ENCODE results near the gene ITPR3. TPM values are rescaled to one million over a fixed set of nuclear protein-coding genes. Genes with fewer than 3 reads are reported as not detected.

The ITPR3 gene
- total RNA-seq, 3 donors from 2014 or later (not counting 1 experiment from before 2014, with no cell fraction given) = 45.5 to 66.7 (median 46.0) TPM

DNA sequence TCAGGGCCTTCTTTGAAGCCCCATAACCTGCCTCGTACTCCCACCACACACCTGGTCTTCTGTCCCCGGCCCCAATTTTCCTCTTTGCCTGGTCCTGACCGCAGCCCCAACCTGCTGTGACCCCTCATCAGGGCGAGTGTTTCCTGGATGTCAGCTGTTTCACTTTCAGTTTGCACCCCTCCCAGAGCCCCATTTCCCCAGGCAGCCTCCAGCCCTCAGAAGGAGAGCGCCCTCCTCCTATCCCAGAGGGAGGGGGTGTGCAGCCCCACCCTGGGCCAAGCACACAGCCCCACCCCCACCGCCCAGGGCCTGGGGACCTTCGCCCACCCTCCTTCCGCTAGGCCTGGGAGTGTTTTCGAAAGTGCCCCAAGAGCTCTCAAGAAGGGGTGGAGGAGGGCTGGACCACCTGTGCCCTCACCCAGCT, 42.5 kb upstream of the ITPR3 start:
- peak overlapping the region; percentile 92 for H3K4me3 Mint-ChIP-seq
- peak overlapping the region; percentile 81 for H3K27ac ChIP-seq (ENCODE audit: low read length)
- peaks cover 41% of the 10 kb centered on the region for H3K36me3 ChIP-seq (ENCODE audit: control insufficient read depth, insufficient read depth, low read length)
- H3K4me1 ChIP-seq (ENCODE audit: control insufficient read depth, insufficient read depth, low read length) = peaks cover 33% of the 10 kb centered on the region
- peak overlapping the region; percentile 91 to 99 for H3K27ac Mint-ChIP-seq
- no peaks in the 10 kb centered on the region for H3K9me3 ChIP-seq (ENCODE audit: control insufficient read depth, insufficient read depth, low read length)
- H3K4me3 ChIP-seq (ENCODE audit: low read length) = peak overlapping the region; percentile 85
- H3K27me3 ChIP-seq (ENCODE audit: control insufficient read depth, insufficient read depth, low read length) = no peaks in the 10 kb centered on the region
- intact Hi-C loops (cut with micrococcal nuclease) = loop anchor here (10.0 kb wide), 2 partner anchors 124 to 234 kb away; partner anchors contain the start of gene ZBTB9
- TF ChIP-seq, protein P1, sequence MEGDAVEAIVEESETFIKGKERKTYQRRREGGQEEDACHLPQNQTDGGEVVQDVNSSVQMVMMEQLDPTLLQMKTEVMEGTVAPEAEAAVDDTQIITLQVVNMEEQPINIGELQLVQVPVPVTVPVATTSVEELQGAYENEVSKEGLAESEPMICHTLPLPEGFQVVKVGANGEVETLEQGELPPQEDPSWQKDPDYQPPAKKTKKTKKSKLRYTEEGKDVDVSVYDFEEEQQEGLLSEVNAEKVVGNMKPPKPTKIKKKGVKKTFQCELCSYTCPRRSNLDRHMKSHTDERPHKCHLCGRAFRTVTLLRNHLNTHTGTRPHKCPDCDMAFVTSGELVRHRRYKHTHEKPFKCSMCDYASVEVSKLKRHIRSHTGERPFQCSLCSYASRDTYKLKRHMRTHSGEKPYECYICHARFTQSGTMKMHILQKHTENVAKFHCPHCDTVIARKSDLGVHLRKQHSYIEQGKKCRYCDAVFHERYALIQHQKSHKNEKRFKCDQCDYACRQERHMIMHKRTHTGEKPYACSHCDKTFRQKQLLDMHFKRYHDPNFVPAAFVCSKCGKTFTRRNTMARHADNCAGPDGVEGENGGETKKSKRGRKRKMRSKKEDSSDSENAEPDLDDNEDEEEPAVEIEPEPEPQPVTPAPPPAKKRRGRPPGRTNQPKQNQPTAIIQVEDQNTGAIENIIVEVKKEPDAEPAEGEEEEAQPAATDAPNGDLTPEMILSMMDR (IDR thresholded peaks at IDR 0.05) = no peak
- DNase-seq (peak; percentile 42 to 80), ATAC-seq (peak; percentile 47 to 63 (median 54))
- H3K9me3 Mint-ChIP-seq = no peaks in the 10 kb centered on the region
- no peaks in the 10 kb centered on the region for H3K36me3 Mint-ChIP-seq
- H3K4me1 Mint-ChIP-seq = peaks cover 14 to 31% of the 10 kb centered on the region in 2 donors
- no peaks in the 10 kb centered on the region for H3K27me3 Mint-ChIP-seq (ENCODE audit: low read depth in 2 of 2)
- under 1% methylated on average over 5 of the region's 9 CpGs for WGBS (ENCODE audit: insufficient coverage)

DNA sequence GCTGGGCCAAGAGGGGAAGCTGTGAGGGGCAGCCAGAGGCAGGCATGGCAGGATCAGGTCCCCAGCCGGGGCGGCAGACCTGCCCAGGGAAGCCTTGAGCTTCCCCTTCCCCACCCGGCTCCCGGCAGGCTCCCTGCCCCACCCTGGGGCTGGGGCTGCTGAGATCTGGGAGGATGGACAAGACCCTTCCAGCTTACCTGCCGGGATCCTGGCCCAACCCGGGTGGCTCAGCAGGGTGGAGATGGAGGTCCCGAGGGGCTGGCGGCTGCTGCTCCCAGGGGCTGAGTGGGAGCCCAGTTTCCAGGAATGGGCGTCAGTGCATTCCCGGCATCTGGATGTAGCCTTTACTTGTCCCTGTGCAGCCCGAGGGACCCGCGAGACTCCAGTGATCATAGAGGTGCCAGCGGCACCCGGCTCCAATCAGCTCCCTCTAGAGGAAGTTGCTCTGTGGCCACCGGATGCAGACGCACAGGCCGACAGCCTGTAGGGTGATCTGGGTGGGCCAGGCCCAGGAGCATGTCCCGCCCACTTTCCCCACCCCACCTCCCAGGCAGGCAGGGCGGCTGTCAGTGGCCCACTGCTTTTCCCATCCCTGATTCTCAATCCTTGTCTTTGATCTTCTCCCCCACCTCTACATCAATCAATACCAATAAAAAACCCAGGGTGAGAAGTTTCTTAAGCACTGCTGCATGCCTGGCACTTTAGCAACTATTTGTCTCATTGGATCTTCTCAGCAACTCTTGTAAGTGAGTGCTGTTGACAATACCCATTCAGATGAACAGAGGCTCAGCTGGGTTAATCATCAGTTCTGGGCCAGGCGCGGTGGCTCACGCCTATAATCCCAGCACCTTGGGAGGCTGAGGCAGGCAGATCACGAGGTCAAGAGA, 41.1 kb upstream of the ITPR3 start, which contains the start of gene BAK1:
Gene BAK1 (minus strand): TSS at position 449 of the 887 bp plus-strand sequence. CDS start 2,672 bp downstream, outside the sequence.
- ATAC-seq (peak; percentile 96 to 98 (median 98)), DNase-seq (peak; percentile 77 to 92)
- no peaks in the 10 kb centered on the region for H3K9me3 ChIP-seq (ENCODE audit: control insufficient read depth, insufficient read depth, low read length)
- TF ChIP-seq, protein P1 (IDR thresholded peaks at IDR 0.05) = peak; percentile 47
- H3K36me3 ChIP-seq (ENCODE audit: control insufficient read depth, insufficient read depth, low read length) = peaks cover 26% of the 10 kb centered on the region
- Mint-ChIP-seq H3K27ac (peak within 1 kb of the TSS; percentile 91 to 99), H3K27me3 (ENCODE audit: low read depth in 2 of 2) (no peaks in the 10 kb centered on the region), H3K4me3 (peak within 1 kb of the TSS; percentile 92), H3K4me1 (peaks cover 14 to 36% of the 10 kb centered on the region in 2 donors), H3K36me3 (no peaks in the 10 kb centered on the region), H3K9me3 (no peaks in the 10 kb centered on the region)
- peaks cover 35% of the 10 kb centered on the region for H3K4me1 ChIP-seq (ENCODE audit: control insufficient read depth, insufficient read depth, low read length)
- WGBS (ENCODE audit: insufficient coverage) = 5% methylated on average over 23 of the region's 24 CpGs
- H3K27ac ChIP-seq (ENCODE audit: low read length) = peak within 1 kb of the TSS; percentile 81
- no peaks in the 10 kb centered on the region for H3K27me3 ChIP-seq (ENCODE audit: control insufficient read depth, insufficient read depth, low read length)
- peak within 1 kb of the TSS; percentile 85 for H3K4me3 ChIP-seq (ENCODE audit: low read length)
- intact Hi-C loops (cut with micrococcal nuclease) = loop anchor here (1.0 to 10.0 kb wide), 3 partner anchors 9 to 235 kb away; partner anchors contain the start of gene ZBTB9

- H3K27ac Mint-ChIP-seq = no peak overlapping the region
- intact Hi-C loops (cut with micrococcal nuclease) = no loop called here
- no peaks in the 10 kb centered on the region for H3K27me3 Mint-ChIP-seq (ENCODE audit: low read depth in 2 of 2)
- 88% methylated on average over 5 of the region's 5 CpGs for WGBS (ENCODE audit: insufficient coverage)
- H3K9me3 Mint-ChIP-seq = no peaks in the 10 kb centered on the region
- TF ChIP-seq, protein P1 (IDR thresholded peaks at IDR 0.05) = no peak
- H3K4me1 ChIP-seq (ENCODE audit: control insufficient read depth, insufficient read depth, low read length) = peaks cover 46% of the 10 kb centered on the region
- H3K4me3 ChIP-seq (ENCODE audit: low read length) = no peak overlapping the region
- H3K36me3 ChIP-seq (ENCODE audit: control insufficient read depth, insufficient read depth, low read length) = peaks cover 18% of the 10 kb centered on the region
- ATAC-seq (no peak), DNase-seq (no peak)
- peaks cover 14 to 44% of the 10 kb centered on the region in 2 donors for H3K4me1 Mint-ChIP-seq
- H3K27me3 ChIP-seq (ENCODE audit: control insufficient read depth, insufficient read depth, low read length) = no peaks in the 10 kb centered on the region
- H3K9me3 ChIP-seq (ENCODE audit: control insufficient read depth, insufficient read depth, low read length) = no peaks in the 10 kb centered on the region
- H3K36me3 Mint-ChIP-seq = no peaks in the 10 kb centered on the region
- H3K4me3 Mint-ChIP-seq = no peak overlapping the region
- H3K27ac ChIP-seq (ENCODE audit: low read length) = no peak overlapping the region
Observed at GRCh38 chr6:33581186-33581585, 39.9 kb upstream of the ITPR3 start.

Measured in natural killer cell (primary cell).